Measurements from ENCODE around the gene MAP1LC3B. TPM values are rescaled to one million over a fixed set of nuclear protein-coding genes. Genes with fewer than 3 reads are reported as not detected.

Gene MAP1LC3B
- total and polyA plus RNA-seq, 2 donors (not counting 1 experiment from before 2014, with no cell fraction given), result 72.7 to 75.8 TPM

DNA sequence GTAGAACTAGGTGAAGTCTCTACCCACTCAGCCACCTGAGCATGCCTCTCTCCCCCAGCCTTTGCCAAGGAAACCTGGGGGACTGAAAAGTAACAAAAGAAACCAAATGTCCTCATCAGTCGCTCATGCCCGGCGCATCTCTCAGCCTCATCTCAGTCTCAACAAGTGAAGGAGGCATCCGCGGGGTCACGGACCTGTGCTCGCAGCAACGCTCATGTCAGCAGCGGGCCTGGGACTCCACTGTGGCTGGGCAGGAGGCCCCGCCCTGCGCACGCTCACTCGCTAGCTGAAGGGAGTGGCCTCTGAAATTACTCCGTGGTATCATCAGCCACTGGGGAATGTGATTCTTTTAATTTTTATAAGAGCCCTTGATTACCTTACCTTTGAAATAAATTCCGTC, 31.3 kb downstream of the MAP1LC3B start:
- ChIA-PET POLR2A (no interaction called here), CTCF (no interaction called here)
- Histone ChIP-seq H2AFZ (ENCODE audit: insufficient read depth, low read depth, low read length, poor library complexity, severe bottlenecking) (no peak overlapping the region), H3K9me3 (ENCODE audit: control extremely low read depth in 1 of 3, control insufficient read depth in 2 of 3, insufficient read depth in 1 of 3, low read length in 2 of 3) (no peaks in the 10 kb centered on the region), H3K27me3 (replicated peaks in 1 of 4; ENCODE audit: control extremely low read depth in 1 of 4, control insufficient read depth in 3 of 4, insufficient read depth in 4 of 4, low read length in 3 of 4) (no peaks in the 10 kb centered on the region), H4K20me1 (ENCODE audit: control insufficient read depth, insufficient read depth, low read length, poor library complexity, severe bottlenecking) (no peaks in the 10 kb centered on the region), H3K4me1 (ENCODE audit: control insufficient read depth in 2 of 2, insufficient read depth in 2 of 2, low read length in 2 of 2) (no peaks in the 10 kb centered on the region), H3K27ac (ENCODE audit: low read length in 2 of 2) (no peak overlapping the region), H3K36me3 (replicated peaks in 1 of 2; ENCODE audit: control extremely low read depth in 1 of 2, control insufficient read depth in 1 of 2, extremely low read depth in 1 of 2, insufficient read depth in 2 of 2, low read length in 1 of 2) (no peaks in the 10 kb centered on the region), H3K4me2 (replicated peaks; ENCODE audit: low read depth, low read length, poor library complexity, severe bottlenecking) (no peak overlapping the region), H3K4me3 (ENCODE audit: control extremely low read depth in 1 of 5, extremely low read depth in 1 of 5, insufficient read depth in 1 of 5, low read depth in 2 of 5, low read length in 4 of 5) (no peak overlapping the region), H3K9ac (ENCODE audit: low read length) (no peak overlapping the region), H3K79me2 (ENCODE audit: control insufficient read depth, insufficient read depth, low read length) (no peaks in the 10 kb centered on the region)
- Mint-ChIP-seq H3K27me3 (no peaks in the 10 kb centered on the region), H3K9me3 (ENCODE audit: insufficient read depth) (no peaks in the 10 kb centered on the region), H3K27ac (no peak overlapping the region), H3K4me3 (no peak overlapping the region), H3K4me1 (no peaks in the 10 kb centered on the region)
- intact Hi-C loops (cut with micrococcal nuclease), result no loop called here
- no peak for ATAC-seq (ENCODE audit: low read depth)
- WGBS (ENCODE audit: insufficient coverage), result 99% methylated on average over 9 of the region's 15 CpGs
- DNase-seq, result no peak
- no peak for TF ChIP-seq EZH2 (IDR thresholded peaks at IDR 0.05; ENCODE audit: borderline replicate concordance, insufficient read depth, low read depth, low read length, poor library complexity, severe bottlenecking)
- TF ChIP-seq, protein P1, sequence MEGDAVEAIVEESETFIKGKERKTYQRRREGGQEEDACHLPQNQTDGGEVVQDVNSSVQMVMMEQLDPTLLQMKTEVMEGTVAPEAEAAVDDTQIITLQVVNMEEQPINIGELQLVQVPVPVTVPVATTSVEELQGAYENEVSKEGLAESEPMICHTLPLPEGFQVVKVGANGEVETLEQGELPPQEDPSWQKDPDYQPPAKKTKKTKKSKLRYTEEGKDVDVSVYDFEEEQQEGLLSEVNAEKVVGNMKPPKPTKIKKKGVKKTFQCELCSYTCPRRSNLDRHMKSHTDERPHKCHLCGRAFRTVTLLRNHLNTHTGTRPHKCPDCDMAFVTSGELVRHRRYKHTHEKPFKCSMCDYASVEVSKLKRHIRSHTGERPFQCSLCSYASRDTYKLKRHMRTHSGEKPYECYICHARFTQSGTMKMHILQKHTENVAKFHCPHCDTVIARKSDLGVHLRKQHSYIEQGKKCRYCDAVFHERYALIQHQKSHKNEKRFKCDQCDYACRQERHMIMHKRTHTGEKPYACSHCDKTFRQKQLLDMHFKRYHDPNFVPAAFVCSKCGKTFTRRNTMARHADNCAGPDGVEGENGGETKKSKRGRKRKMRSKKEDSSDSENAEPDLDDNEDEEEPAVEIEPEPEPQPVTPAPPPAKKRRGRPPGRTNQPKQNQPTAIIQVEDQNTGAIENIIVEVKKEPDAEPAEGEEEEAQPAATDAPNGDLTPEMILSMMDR (IDR thresholded peaks at IDR 0.05), result no peak

DNA sequence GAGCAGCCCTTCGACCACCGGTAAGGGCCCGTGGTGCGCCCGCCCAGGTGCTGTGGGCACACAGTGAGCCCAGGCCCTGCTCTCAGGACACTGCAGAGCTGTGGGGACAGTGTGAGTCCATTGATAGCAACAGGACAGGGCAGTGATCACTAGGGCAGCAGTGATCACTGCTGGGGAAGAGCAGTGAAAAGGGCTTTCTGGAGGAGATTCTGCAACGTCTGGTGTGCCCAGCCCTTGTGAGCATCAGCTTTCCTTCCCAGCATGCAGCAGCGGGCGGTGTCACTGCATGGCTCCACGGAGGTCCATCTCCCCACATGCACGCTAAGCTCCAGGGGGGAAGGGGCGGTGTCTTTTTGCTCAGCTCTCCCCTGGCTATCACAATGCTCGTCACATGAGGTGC, 32.1 kb downstream of the MAP1LC3B start:
- no peak overlapping the region for H3K4me2 ChIP-seq (replicated peaks; ENCODE audit: low read depth, low read length, poor library complexity, severe bottlenecking)
- H3K27ac ChIP-seq (ENCODE audit: low read length in 2 of 2), result no peak overlapping the region
- H3K9me3 ChIP-seq (ENCODE audit: control extremely low read depth in 1 of 3, control insufficient read depth in 2 of 3, insufficient read depth in 1 of 3, low read length in 2 of 3), result no peaks in the 10 kb centered on the region
- H3K36me3 ChIP-seq (replicated peaks in 1 of 2; ENCODE audit: control extremely low read depth in 1 of 2, control insufficient read depth in 1 of 2, extremely low read depth in 1 of 2, insufficient read depth in 2 of 2, low read length in 1 of 2), result no peaks in the 10 kb centered on the region
- ChIA-PET POLR2A (no interaction called here), CTCF (interaction anchor here (0.5 kb wide), 1 partner anchor 1697 kb away, joined by 3 read pairs; no protein-coding TSS in a partner anchor)
- H3K9me3 Mint-ChIP-seq (ENCODE audit: insufficient read depth), result no peaks in the 10 kb centered on the region
- H3K27ac Mint-ChIP-seq, result no peak overlapping the region
- TF ChIP-seq EZH2 (IDR thresholded peaks at IDR 0.05; ENCODE audit: borderline replicate concordance, insufficient read depth, low read depth, low read length, poor library complexity, severe bottlenecking), result no peak
- TF ChIP-seq, protein P1 (IDR thresholded peaks at IDR 0.05), result no peak
- no peaks in the 10 kb centered on the region for H3K27me3 ChIP-seq (replicated peaks in 1 of 4; ENCODE audit: control extremely low read depth in 1 of 4, control insufficient read depth in 3 of 4, insufficient read depth in 4 of 4, low read length in 3 of 4)
- H3K4me1 Mint-ChIP-seq, result no peaks in the 10 kb centered on the region
- ATAC-seq (ENCODE audit: low read depth) (no peak), DNase-seq (no peak)
- WGBS (ENCODE audit: insufficient coverage), result 94% methylated on average over 12 of the region's 12 CpGs
- H4K20me1 ChIP-seq (ENCODE audit: control insufficient read depth, insufficient read depth, low read length, poor library complexity, severe bottlenecking), result no peaks in the 10 kb centered on the region
- no peak overlapping the region for H2AFZ ChIP-seq (ENCODE audit: insufficient read depth, low read depth, low read length, poor library complexity, severe bottlenecking)
- H3K4me3 ChIP-seq (ENCODE audit: control extremely low read depth in 1 of 5, extremely low read depth in 1 of 5, insufficient read depth in 1 of 5, low read depth in 2 of 5, low read length in 4 of 5), result no peak overlapping the region
- no peaks in the 10 kb centered on the region for H3K4me1 ChIP-seq (ENCODE audit: control insufficient read depth in 2 of 2, insufficient read depth in 2 of 2, low read length in 2 of 2)
- H3K4me3 Mint-ChIP-seq, result no peak overlapping the region
- H3K27me3 Mint-ChIP-seq, result no peaks in the 10 kb centered on the region
- no peak overlapping the region for H3K9ac ChIP-seq (ENCODE audit: low read length)
- no peaks in the 10 kb centered on the region for H3K79me2 ChIP-seq (ENCODE audit: control insufficient read depth, insufficient read depth, low read length)
- intact Hi-C loops (cut with micrococcal nuclease), result no loop called here

Measured in B cell (primary cell).